Measurements from ENCODE around the gene LIMA1.
"Not testable (repeated sequence)": the region's sequence is repeated elsewhere in the genome, so short reads cannot be mapped to it uniquely, and the experiment has no call there.

LIMA1 gene

GRCh38 chr12:50219001-50219400 lies 64.3 kb downstream of the LIMA1 start:
- not testable (repeated sequence) for DNase-seq

- no peak for DNase-seq
These were observed 64.9 kb downstream of the LIMA1 start for GRCh38 chr12:50218386-50218785.

GRCh38 chr12:50217202-50217601 lies 66.1 kb downstream of the LIMA1 start:
- DNase-seq: no peak

GRCh38 chr12:50215033-50215432 lies 68.3 kb downstream of the LIMA1 start:
- DNase-seq: no peak

- DNase-seq: no peak
These were observed 69.3 kb downstream of the LIMA1 start for GRCh38 chr12:50214018-50214417.

- DNase-seq: no peak
These were observed 69.9 kb downstream of the LIMA1 start for GRCh38 chr12:50213439-50213838.

GRCh38 chr12:50212071-50212467 lies 71.3 kb downstream of the LIMA1 start:
- DNase-seq: no peak

GRCh38 chr12:50211392-50212070 lies 71.8 kb downstream of the LIMA1 start:
- no peak for DNase-seq

- DNase-seq: no peak
These were observed 75.9 kb downstream of the LIMA1 start for GRCh38 chr12:50207424-50207823.

GRCh38 chr12:50205648-50206047 lies 77.7 kb downstream of the LIMA1 start:
- no peak for DNase-seq

- DNase-seq: no peak
These were observed 79.6 kb downstream of the LIMA1 start for GRCh38 chr12:50203691-50204090.

- DNase-seq: no peak
These were observed 81.3 kb downstream of the LIMA1 start for GRCh38 chr12:50201987-50202521.

- DNase-seq: no peak
These were observed 82.6 kb downstream of the LIMA1 start for GRCh38 chr12:50200552-50201273.

- no peak for DNase-seq
These were observed 84.5 kb downstream of the LIMA1 start for GRCh38 chr12:50198829-50199228.

GRCh38 chr12:50197297-50197727 lies 86.0 kb downstream of the LIMA1 start:
- no peak for DNase-seq

- no peak for DNase-seq
These were observed 86.8 kb downstream of the LIMA1 start for GRCh38 chr12:50196537-50196936.

- DNase-seq: no peak
These were observed 87.5 kb downstream of the LIMA1 start for GRCh38 chr12:50195832-50196231.

- DNase-seq: no peak
These were observed 90.4 kb downstream of the LIMA1 start for GRCh38 chr12:50192908-50193307.

- no peak for DNase-seq
These were observed 91.1 kb downstream of the LIMA1 start for GRCh38 chr12:50192236-50192635.

GRCh38 chr12:50190859-50191258 lies 92.5 kb downstream of the LIMA1 start:
- DNase-seq: no peak

- no peak for DNase-seq
These were observed 94.3 kb downstream of the LIMA1 start for GRCh38 chr12:50188875-50189575.

GRCh38 chr12:50188241-50188781 lies 95.0 kb downstream of the LIMA1 start:
- DNase-seq: no peak
